ENCODE results near the gene RBP2.

Gene RBP2

GRCh38 chr3:139476348-139476747 lies at the start of gene RBP2:
Gene RBP2, minus strand, starts transcription at chr3:139476516. Its CDS starts 57 bp downstream, at chr3:139476459.
- DNase-seq = no peak

GRCh38 chr3:139524841-139525636 lies 48.7 kb upstream of the RBP2 start:
- no peak for DNase-seq

DNA sequence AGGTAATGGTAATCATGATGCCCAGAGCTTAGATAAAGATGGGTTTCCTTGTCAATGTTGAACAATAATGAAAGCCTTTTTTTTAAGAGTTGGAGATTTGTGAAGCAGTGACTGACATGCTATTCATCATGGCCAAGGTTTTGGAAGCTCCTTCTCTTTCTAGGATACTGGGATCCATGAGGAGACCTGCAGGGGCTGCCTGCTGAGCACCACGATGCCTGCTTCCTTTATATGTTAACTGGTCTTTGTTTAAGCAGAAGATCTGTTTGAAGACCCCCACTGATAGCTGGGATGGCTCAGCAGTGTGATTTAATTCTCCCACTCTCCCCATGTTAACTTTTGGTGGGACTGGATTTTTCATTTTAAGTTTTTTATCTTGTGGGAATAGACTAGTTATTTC lies 47.4 kb upstream of the RBP2 start:
- DNase-seq = no peak

DNA sequence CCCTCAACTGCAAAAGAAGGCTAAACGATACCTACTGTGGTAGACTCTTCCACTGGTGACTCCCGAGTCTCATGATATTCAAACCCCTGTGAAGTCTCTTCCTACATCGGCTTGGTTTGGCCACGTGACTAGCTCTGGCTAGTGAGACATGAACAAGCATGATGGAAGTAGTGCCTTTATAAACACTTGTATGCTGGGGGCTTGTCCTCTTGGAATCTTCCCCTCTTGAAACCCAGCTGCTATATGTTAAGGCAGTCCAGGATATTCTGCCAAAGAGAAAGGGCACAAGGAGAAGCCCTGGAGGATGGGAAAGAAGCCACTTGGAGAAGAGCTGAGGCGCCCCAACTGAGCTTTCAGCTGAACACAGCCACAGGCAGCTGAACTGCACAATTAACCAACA lies 46.9 kb upstream of the RBP2 start:
- no peak for DNase-seq

DNA sequence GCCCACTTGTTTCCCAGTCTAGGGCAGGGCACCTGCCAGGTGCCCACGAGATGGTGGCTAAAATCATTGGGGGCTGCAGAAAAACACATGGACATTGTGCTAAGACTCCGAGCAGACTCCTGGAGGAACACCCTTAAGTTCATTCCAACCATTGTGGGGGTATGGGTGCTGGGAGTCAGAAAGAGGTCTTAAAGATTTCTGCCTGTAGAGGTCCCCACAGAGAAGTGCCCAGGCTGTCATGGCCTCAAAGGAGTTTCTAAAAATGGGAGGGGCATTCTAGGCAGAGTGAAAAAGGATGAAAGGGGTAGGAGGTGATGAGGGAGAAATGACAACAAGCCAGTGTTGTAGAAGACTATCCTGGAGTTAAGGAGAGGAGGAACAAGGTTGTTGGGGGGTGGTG lies 46.1 kb upstream of the RBP2 start:
- no peak for DNase-seq

GRCh38 chr3:139521816-139522215 lies 45.5 kb upstream of the RBP2 start:
- no peak for DNase-seq

- no peak for DNase-seq
Observed at GRCh38 chr3:139521144-139521543, 44.8 kb upstream of the RBP2 start.

- no peak for DNase-seq
Observed at GRCh38 chr3:139519998-139520737, 43.9 kb upstream of the RBP2 start.

GRCh38 chr3:139518926-139519842 lies 42.9 kb upstream of the RBP2 start:
- DNase-seq = no peak

GRCh38 chr3:139518306-139518705 lies 42.0 kb upstream of the RBP2 start:
- no peak for DNase-seq

DNA sequence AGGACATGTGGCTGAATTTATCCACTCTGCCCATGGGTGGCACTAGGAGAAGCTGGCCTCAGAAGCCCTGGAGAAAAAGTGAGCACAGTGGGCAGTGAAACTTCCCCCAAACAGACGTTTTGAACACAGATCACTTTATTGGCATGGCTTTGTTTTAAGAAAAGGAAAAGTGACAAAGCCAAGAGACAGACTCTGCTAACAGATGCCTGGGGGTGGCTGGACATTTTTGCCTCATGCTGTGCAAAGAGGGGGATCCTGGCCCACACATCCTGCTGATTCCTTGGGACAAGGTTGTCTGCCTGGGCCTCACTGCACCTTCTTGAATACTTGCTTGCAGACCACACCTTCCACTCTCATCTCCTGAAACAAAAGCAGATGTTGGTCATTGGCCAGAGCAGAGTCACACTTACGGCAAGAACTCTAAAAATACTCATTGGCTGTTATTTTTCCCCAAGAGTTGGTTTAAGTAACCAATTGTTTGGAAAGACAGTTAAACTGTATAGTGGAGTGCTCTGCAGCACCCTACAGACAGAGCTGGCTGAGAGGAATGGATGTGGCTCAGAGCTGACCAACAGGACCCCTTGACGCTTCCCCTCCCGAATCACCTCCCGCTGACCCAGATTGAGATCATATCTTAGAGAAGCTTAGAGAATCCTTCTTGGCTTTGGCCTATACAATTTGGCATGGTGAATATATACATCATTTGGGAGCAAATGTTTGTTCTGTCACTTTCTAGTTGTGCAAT lies 41.2 kb upstream of the RBP2 start:
- DNase-seq = no peak

GRCh38 chr3:139514741-139515140 lies 38.4 kb upstream of the RBP2 start:
- DNase-seq = no peak

DNA sequence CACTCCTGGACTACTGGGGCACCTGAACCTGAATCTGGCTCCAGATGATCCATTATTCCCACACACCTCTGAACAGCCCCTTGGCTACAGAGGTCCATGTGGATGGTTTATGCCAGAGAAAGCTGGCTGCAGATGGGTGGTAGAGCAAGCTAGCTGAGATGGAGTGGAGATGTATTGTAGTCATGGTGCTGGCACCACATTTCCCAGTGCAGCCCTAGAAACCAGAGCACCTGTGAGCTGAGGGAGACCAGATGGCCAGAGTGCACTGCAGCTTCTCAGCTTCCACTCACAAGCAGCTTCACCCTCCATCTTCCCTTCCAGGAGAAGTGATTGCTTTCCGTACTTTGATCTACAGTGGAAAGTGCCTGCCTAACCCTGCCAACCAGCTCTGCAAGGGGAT lies 33.3 kb upstream of the RBP2 start:
- no peak for DNase-seq

DNA sequence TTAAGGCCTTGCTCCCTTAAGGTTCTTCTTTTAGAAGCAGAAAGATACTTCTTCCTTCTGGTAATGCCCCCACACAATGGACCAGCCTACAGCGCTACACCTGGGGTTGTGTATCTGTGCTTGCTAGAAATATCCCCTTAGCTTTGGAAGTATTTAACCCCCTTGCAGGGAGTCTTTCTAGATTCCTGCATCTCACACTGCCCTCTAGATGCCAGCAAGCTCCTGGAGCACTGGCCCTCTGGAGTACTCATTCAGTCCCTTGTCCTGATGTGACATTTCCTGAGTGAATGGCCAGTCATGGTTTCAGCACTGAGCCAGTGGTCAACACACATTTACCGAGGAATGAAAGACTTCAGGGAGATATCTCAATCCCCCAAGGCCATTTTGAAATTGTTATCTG lies 30.4 kb upstream of the RBP2 start:
- no peak for DNase-seq

DNA sequence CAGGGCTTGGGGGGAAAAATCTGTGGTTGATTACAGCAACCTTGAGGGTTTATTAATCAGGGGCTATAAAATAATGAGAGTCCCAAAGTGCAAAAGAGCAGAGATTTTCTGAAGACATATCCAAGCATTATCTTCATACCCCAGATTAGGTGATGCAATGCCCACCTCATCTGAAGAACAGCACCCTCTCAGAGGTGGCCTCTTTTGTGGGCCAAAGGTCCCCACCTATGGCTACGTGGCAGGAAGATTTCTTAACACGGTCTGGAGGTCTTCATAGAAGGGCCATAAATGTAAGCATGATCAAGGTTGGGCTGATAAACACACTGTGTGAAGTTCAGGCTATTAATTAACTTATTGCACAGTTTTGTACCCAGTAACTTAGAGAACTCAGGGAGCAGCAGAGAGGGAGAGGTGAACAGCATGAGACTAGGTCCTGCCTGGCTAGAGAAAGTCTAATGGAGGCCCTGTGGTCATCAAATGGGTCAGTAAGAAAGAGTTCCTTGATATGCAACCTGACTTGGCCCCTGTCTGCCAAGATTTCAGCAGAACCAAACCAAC lies 29.6 kb upstream of the RBP2 start:
- DNase-seq = no peak

DNA sequence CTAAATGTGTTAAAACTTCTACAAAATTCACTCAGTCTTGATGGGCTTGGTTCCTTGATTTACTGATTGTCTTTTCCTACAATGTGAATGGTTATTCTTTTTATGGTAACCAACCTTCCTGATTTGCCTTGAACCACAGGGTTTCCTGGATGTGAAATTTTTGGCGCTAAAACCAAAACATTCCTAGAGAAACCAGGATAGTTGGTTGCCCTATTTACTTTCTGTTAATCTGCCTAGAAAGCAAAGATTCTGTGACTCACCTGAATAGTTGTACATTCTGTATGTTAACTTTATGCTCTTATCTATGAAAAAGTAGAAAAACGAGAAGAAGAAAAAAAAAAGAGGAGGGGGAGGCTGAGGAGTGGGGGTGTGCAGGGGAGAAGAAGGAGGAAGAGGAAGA lies 23.2 kb upstream of the RBP2 start:
- DNase-seq = no peak

- DNase-seq = no peak
Observed at GRCh38 chr3:139493826-139494385, 17.6 kb upstream of the RBP2 start.

GRCh38 chr3:139491966-139492365 lies 15.7 kb upstream of the RBP2 start:
- no peak for DNase-seq

DNA sequence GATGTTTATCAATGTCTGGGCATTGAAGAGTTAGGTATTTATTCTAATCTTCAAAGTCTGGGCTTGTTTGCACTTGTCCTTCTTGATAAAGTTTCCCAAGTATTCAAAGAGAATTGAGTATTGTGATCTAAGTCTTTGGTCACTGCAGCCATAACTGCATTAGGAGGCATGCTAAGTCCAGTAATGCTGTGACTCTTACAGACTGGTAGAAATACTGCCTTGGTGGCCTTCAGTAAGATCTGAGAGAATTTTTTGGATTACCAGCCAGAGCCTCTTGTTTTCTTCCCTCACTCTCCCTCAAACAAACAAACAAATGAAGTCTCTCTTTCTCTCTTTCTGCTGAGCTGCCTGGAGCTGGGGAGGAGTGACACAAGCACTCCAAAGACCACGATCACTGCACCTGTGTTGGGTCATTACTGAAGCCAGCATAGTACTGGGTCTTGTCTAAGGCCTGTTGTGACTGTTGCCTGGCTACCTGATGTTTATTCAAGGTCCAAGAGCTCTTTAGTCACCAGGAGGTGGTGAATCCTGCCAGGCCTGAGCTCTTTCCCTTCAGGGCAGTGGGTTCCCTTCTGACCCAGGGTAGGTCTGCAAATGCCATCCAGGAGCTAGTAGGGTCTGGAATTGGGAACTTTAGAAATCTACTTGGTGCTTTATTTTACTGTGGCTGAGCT lies 14.8 kb upstream of the RBP2 start:
- DNase-seq = no peak

GRCh38 chr3:139482206-139482605 lies 5.9 kb upstream of the RBP2 start:
- no peak for DNase-seq

DNA sequence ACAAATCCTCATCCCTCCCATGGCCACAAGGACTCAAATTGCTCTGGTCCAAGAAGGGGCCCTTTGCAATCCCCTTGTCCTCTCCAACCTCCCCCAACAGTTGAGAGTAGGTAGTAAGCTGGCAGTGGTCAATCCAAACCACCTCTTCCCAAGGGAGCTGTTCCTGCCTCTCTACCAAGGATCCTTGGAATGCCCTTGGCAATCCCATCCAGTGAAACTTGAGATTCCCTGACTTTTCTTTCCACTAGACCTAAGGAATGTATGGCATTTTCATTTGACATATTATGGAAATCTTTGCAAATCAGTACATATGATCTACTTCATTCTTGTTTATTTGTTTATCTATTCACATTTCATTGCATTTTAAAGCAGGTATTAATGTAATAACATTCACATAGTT lies 4.8 kb upstream of the RBP2 start:
- DNase-seq = no peak
